Vagina (tissue), 2 donors: ENCODE results near the gene ANKRD60. TPM values are rescaled to one million over a fixed set of nuclear protein-coding genes. Genes with fewer than 3 reads are reported as not detected.

ENCODE experiments used
- DNase-seq, 2 donors: peaks; one replicate each; pipeline ENCODE4 v3.0.0-alpha.2; 2017; ENCODE audit errors: extremely low spot score in 2 of 2
- H3K27ac ChIP-seq: fragments of 200-600 bp; sonication (generic); one replicate; pipeline ENCODE4 v1.5.1; 2019
- H3K27me3 ChIP-seq: fragments of 200-600 bp; sonication (generic); one replicate; pipeline ENCODE4 v1.5.1; 2019
- H3K36me3 ChIP-seq, 2 donors: fragments of 200-600 bp; sonication (generic); one replicate each; pipeline ENCODE4 v1.5.1; 2017 to 2019
- H3K4me1 ChIP-seq: fragments of 200-600 bp; sonication (generic); one replicate; pipeline ENCODE4 v1.5.1; 2019
- H3K4me3 ChIP-seq, 2 donors: fragments of 200-600 bp; sonication (generic); 1 replicate in 1 of 2; 2 replicates in 1 of 2; pipeline ENCODE4 v1.5.1; 2016 to 2019
- H3K9me3 ChIP-seq: fragments of 200-600 bp; sonication (generic); one replicate; pipeline ENCODE4 v1.5.1; 2019
- CTCF ChIP-seq, 3 experiments: fragments of 450-650 bp in 2 of 3; fragments of 200-600 bp in 1 of 3; sonication (generic) in 1 of 3; IDR thresholded peaks; one replicate each; pipeline ENCODE4 v1.5.1; 2017 to 2019; ENCODE audit warnings: antibody characterized with exemption in 3 of 3, mild to moderate bottlenecking in 2 of 3, moderate library complexity in 2 of 3
- POLR2A ChIP-seq, 2 donors: fragments of 450-650 bp; IDR thresholded peaks; one replicate each; pipeline ENCODE4 v1.6.1; 2017; ENCODE audit warnings: antibody characterized with exemption in 2 of 2, mild to moderate bottlenecking in 2 of 2, moderate library complexity in 2 of 2
- POLR2AphosphoS5 ChIP-seq, 2 donors: sonication (generic); formaldehyde crosslinking; IDR thresholded peaks; one replicate each; pipeline ENCODE4 v1.9.0; 2017; ENCODE audit warnings: antibody characterized with exemption in 2 of 2, mild to moderate bottlenecking in 2 of 2, low read depth in 1 of 2; ENCODE audit not compliant: insufficient read depth in 1 of 2
- intact Hi-C: fragments of 100-400 bp; cut with DNase I; formaldehyde crosslinking; loops from one replicate; pipeline ENCODE4 v1.15.1; 2023
- total RNA-seq: library from RNA; depleted of rRNA; stranded (reverse); fragments of >200 nt; gene quantifications from one replicate; pipeline ENCODE4 v1.2.3, GENCODE V29; 2016

Gene ANKRD60
- total RNA-seq, 1 donor from 2014 or later: not detected

DNA sequence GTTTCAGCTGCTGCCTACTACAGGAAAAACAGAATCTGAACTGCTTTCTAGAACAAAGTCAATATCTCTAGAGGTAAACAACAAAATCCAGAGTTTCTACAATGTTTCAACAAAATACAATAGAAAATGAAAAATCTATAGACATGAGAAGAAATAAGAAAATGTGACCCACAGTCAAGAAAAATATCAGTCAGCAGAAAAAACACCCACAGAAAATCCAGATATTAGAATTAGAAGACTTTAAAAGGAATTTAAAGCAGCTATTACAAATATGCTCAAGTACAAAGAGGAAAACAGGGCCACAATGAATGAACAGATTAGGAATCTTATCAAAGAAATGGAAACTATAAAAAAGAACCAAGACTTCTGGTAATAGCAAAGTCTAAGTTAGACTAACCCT, 26.4 kb upstream of the ANKRD60 start:
- no peak for DNase-seq
- intact Hi-C loops: no loop called here
- no peak overlapping the region for H3K4me3 ChIP-seq
- no peak overlapping the region for H3K27ac ChIP-seq
- TF ChIP-seq CTCF (IDR thresholded peaks at IDR 0.05): no peak
- no peak for TF ChIP-seq POLR2AphosphoS5 (IDR thresholded peaks at IDR 0.05; ENCODE audit: insufficient read depth in 1 of 2, low read depth in 1 of 2)
- no peak for TF ChIP-seq POLR2A (IDR thresholded peaks at IDR 0.05)
- no peaks in the 10 kb centered on the region for H3K9me3 ChIP-seq
- H3K36me3 ChIP-seq: peaks cover 0 to 6% of the 10 kb centered on the region in 2 donors
- H3K4me1 ChIP-seq: no peaks in the 10 kb centered on the region
- H3K27me3 ChIP-seq: no peaks in the 10 kb centered on the region

GRCh38 chr20:58251979-58252591, 23.6 kb upstream of the ANKRD60 start:
- no peaks in the 10 kb centered on the region for H3K4me1 ChIP-seq
- no peak for DNase-seq
- no peak for TF ChIP-seq POLR2A (IDR thresholded peaks at IDR 0.05)
- TF ChIP-seq CTCF (IDR thresholded peaks at IDR 0.05): no peak
- TF ChIP-seq POLR2AphosphoS5 (IDR thresholded peaks at IDR 0.05; ENCODE audit: insufficient read depth in 1 of 2, low read depth in 1 of 2): no peak
- H3K9me3 ChIP-seq: no peaks in the 10 kb centered on the region
- no peak overlapping the region for H3K4me3 ChIP-seq
- H3K27ac ChIP-seq: no peak overlapping the region
- H3K27me3 ChIP-seq: no peaks in the 10 kb centered on the region
- intact Hi-C loops: no loop called here
- H3K36me3 ChIP-seq: peaks cover 0 to 11% of the 10 kb centered on the region in 2 donors

DNA sequence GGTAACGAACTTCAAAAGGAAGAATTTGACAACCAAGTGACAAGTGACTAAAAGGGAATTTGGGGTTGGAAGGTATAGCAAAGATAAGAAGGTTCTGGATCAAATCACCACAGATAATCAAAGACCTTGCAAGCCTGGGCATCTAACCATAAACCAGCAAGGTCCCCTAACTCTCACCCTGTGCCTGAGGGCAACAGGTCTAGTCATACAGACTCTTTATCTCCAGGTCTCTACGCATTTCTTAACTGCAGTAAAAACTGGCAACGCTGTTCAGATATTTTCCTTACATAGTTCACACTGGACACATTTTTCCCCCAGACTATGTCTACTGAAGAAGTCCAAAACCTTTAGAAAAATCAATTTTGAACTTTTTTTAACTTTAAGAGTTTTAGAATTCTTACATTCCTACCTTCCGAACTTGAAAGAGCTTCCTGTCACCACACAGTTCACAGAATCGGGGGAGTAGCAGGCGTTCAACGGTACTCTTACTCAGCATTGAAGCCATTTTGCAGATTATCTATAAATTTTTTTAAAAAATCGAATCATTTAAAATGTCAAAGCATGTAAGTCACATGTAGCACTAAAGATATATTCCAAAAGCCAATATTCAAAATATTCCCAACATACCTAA, 23.0 kb upstream of the ANKRD60 start:
- Histone ChIP-seq H3K4me1 (no peaks in the 10 kb centered on the region), H3K27ac (no peak overlapping the region), H3K27me3 (no peaks in the 10 kb centered on the region), H3K9me3 (no peaks in the 10 kb centered on the region), H3K4me3 (no peak overlapping the region), H3K36me3 (peaks cover 0 to 17% of the 10 kb centered on the region in 2 donors)
- no peak for TF ChIP-seq CTCF (IDR thresholded peaks at IDR 0.05)
- TF ChIP-seq POLR2AphosphoS5 (IDR thresholded peaks at IDR 0.05; ENCODE audit: insufficient read depth in 1 of 2, low read depth in 1 of 2): no peak
- no peak for TF ChIP-seq POLR2A (IDR thresholded peaks at IDR 0.05)
- DNase-seq: no peak
- intact Hi-C loops: no loop called here

- no peak overlapping the region for H3K27ac ChIP-seq
- H3K36me3 ChIP-seq: peaks cover 0 to 50% of the 10 kb centered on the region in 2 donors
- H3K4me1 ChIP-seq: no peaks in the 10 kb centered on the region
- no peak for DNase-seq
- no peak overlapping the region for H3K4me3 ChIP-seq
- intact Hi-C loops: loop anchor here (10.0 kb wide), 1 partner anchor 58 kb away; the partner anchor contains the start of gene RAB22A
- no peak for TF ChIP-seq POLR2A (IDR thresholded peaks at IDR 0.05)
- TF ChIP-seq CTCF (IDR thresholded peaks at IDR 0.05): no peak
- no peak for TF ChIP-seq POLR2AphosphoS5 (IDR thresholded peaks at IDR 0.05; ENCODE audit: insufficient read depth in 1 of 2, low read depth in 1 of 2)
- no peaks in the 10 kb centered on the region for H3K9me3 ChIP-seq
- H3K27me3 ChIP-seq: no peaks in the 10 kb centered on the region
Measured at GRCh38 chr20:58246346-58246745, 17.9 kb upstream of the ANKRD60 start.

GRCh38 chr20:58245931-58246330, 17.5 kb upstream of the ANKRD60 start:
- TF ChIP-seq POLR2AphosphoS5 (IDR thresholded peaks at IDR 0.05; ENCODE audit: insufficient read depth in 1 of 2, low read depth in 1 of 2) (no peak), POLR2A (IDR thresholded peaks at IDR 0.05) (no peak), CTCF (IDR thresholded peaks at IDR 0.05) (no peak)
- no peak for DNase-seq
- Histone ChIP-seq H3K4me3 (no peak overlapping the region), H3K4me1 (no peaks in the 10 kb centered on the region), H3K9me3 (no peaks in the 10 kb centered on the region), H3K27ac (no peak overlapping the region), H3K36me3 (peaks cover 0 to 48% of the 10 kb centered on the region in 2 donors), H3K27me3 (no peaks in the 10 kb centered on the region)
- intact Hi-C loops: loop anchor here (10.0 kb wide), 1 partner anchor 59 kb away; the partner anchor contains the start of gene RAB22A
